SK-N-DZ (cell line): ENCODE results near the gene MYH9.

Source experiments
- DNase-seq: peaks from one replicate; pipeline ENCODE4 v3.0.0-alpha.2; 2015; ENCODE audit warnings: low spot score

The MYH9 gene

DNA sequence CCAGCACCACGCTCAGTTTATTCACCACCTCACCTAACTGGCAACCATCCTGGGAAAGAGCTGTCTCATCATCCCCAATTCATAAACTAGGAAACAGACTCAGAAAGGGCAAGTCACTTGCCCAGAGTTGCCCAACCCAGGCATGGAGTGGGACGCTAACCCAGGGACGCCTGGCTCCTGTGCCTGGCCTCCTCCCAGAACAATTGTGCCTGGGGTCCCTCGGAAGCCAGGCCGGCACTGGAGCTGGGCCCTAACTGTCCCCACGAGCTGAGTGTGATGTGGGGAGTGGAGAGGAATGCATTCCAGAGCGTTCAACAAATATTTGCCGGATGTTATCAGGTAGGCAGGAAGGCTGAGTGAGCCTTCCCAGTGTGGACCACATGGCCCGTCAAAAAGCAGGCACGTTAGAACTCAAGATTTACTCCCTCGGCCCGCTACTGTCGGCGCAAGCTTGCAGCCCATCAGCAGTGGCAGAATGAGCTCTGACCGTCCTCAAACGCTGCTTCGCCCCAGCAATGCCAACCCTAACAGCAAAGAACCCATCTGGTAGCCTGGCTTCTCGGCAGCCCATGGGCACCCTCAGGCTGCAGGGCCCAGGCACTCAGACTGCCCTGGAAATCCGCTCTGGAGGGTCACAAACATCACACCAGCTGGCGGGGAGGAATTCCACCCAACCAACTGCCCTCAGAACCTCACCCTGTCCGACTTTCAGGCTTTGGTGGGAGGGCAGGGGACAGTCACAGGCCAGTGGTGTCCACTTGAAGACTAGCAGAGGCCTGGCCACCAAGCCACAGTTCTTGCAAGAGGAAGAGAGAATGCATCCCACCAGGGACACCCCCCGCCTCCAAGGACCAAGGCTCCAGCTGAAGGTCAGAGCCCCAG lies 35.6 kb downstream of the MYH9 start:
- no peak for DNase-seq

DNA sequence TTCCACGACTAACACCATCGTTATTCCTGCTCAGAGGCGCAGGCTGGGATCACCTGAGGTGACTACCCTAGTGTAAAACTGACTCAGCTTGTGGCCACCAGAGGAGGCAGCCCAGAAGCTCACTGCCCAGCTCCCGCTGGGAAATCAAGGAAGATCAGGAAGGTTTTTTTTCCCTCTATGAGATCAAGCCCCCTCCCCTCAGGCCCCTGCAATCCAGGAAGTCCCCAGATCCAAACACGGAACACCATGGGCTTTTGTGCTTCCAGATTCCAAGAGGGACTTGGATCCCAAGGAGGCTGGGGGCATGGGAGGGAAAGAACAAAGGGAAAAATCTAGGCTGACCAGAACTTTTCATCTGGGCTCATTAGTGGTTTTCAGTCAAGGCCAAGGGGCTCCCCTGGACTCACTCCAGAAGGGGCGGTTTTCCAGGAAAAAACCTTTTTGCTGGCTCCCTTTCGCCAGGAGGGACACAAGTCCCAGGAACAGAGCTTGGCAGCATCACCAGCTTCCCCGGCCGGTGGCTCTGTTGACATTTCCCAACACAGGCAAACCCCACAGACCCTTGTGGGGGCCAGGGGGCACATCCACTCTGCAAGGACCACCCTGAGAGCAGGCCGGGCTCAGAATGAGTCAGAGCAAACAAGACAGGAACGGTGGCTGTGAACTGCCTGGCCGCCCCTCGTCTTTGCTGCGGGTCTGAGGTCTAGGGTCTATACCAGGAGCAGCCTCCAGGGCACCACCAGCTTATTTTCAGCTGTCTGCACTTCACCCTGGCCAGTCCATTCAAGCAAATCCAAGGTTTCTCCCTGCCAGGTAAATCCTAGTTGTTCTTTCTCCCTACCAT lies 36.8 kb downstream of the MYH9 start:
- no peak for DNase-seq

DNA sequence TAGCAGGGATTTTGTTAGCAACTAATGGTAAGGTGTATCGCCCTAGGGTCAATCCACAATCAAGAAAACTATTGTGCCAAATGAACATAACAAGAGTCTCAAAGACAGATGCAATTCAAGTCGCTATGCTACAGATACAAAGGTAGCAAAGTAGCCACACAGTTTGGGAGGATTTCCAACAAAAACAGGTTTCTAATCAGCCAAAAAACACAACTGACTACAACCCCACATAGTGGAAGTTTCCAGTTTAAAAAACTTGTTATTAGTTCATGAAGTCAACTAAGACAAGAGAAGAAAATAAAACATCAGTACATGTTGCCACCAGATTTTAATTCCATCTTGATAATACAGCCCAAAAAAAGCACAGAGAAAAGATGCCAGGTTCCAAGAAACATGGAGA lies 38.0 kb downstream of the MYH9 start:
- no peak for DNase-seq

DNA sequence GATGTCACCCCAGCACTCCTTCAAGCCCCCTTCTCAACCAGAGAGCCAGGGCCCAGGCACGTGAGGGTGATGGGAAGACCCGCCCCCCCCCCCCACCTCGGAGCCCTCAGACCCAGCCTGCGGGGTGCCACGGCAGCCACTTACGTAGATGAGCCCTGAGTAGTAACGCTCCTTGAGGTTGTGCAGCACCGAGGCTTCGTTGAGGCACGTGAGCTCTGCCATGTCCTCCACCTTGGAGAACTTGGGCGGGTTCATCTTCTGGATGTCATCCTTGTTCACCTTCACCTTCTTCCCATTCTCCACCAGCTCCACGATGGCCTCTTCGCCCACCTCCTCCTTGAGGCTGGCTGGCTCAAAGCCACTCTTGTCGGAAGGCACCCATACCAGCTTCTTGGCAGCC lies 39.0 kb downstream of the MYH9 start:
- DNase-seq, result no peak

DNA sequence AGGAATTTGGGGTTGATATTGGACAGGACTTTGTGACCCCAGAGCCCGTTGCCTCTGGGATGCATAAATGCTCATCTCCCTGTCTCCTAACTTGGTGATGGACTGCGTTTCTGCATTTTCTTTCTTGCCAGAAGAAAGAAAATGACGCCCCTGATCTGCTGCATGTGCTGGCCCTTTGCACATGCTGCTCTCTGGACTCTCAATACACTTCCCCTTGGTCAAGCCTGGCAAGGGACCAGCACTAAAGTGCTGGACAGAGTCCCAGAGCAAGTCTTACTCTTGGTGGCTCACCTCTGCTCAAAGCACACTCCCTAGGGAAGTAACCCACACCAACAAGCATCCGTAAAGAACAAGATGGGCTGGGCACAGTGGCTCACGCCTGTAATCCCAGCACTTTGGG lies 40.7 kb downstream of the MYH9 start:
- DNase-seq, result no peak

DNA sequence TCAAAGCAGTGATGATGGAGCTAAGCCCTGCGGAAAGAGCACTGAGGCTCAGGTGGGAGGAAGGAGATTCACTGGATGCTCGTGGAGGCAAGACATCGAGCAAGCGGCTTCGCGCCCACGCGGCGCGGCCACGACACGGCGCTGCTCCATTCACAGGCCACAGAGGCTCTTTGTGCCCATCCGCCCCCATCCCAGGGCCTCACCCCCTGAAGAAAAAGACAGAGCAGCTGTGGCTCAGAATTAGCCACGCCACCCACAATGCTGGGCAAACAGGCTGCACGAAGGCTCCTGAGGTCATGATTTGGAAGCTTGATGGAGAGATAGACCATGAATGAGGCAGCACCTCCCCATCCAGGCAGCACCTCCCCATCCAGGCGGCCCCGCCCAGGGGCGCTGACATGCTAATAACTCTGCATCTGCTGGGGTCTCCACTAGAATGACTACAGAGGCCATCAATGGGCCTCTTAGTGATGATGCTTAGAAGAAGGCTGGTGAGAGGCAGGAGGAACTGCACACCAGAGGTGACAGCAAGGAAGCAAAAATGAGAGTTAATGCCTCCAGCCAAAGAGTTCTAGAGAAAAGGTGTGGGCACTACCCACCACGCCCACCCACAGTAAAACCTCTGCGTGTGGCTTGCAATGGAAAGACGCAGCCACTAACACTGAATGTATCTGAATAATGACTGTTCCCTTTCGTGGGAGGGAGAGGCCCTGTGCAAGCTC lies 43.5 kb downstream of the MYH9 start:
- no peak for DNase-seq

DNA sequence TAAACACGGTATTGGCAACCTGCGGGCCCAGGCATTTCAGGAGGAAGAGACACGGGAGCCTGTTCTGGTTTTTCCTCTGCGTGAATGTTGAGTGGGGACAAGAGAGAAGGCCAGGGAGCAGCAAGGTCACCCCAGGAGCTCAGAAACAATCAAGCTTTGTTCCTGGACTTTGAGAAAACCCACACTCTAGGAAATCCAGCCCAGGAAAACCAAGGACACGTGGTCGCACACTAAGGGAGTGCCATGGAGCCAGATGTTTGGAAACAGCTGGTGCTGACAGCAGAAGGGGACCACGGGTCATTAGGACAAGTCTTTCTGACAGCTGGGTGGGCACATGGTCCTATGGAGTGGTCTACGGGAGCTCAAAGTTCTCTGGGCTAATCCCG lies 44.1 kb downstream of the MYH9 start:
- no peak for DNase-seq

DNA sequence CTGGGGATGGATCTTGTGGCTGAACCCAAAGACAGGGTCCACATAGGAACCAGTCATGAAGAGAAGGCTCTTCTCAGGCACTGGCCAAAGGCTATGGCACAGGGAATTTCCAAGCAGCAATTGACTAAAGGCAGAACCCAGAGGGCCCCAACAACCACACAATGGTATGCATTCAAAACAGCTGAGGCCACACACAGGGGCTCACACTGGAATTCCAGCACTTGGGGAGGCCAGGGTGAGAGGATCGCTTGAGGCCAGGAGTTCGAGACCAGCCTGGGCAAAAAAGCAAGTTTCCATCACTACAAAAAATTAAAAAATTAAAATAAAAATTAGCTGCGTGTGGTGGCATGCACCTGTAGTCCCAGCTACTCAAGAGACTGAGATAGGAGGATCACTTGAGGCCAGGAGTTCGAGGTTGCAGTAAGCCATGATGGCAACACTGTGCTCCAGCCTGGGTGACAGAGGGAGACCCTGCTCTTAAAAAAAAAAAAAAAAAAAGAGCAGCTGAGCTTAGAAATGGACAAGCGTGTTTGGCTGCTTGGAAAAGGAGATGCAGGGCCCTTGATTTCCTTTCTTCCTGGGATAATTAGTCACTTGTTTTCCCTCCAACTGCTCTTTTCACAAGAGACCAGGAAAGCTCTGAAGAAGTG lies 44.6 kb downstream of the MYH9 start:
- DNase-seq, result no peak

DNA sequence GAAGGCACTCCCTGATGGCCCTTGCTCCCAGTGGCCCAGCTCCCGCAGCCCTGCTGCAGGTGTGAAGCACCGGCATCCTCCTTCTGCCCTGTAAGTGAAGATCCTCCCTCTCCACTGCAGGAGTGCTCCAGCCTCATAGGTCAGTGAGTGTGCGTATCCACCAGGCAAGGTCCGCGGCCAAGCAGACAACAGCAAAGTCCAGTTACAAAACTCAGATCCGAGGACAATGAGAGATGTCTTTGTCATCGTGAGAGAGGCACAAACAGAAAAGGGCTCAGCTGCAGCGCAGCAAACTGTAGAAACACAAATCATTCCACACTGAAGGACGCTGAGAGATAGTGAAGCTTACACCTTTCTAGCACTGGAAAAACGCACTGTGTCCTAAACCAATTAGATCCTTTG lies 46.1 kb downstream of the MYH9 start:
- no peak for DNase-seq

DNA sequence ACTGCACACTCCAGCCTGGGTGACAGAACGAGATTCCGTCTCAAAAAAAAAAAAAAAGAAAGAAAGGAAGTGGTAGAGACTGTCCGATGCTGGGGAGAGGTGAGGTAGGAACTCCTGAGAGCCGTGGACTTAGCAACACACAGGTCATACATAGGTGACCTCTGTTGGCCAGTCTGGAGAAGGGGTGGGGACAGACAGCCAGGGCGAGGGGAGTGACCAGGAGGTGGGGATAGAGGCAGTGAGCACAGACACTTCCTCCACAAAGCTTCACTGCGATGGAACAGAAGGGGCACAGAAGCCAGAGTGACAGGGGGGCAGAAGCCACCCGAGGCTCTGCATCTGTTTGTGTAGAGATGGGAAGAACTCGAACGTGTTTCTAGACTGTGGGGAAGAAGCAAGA lies 47.1 kb downstream of the MYH9 start:
- DNase-seq, result no peak

DNA sequence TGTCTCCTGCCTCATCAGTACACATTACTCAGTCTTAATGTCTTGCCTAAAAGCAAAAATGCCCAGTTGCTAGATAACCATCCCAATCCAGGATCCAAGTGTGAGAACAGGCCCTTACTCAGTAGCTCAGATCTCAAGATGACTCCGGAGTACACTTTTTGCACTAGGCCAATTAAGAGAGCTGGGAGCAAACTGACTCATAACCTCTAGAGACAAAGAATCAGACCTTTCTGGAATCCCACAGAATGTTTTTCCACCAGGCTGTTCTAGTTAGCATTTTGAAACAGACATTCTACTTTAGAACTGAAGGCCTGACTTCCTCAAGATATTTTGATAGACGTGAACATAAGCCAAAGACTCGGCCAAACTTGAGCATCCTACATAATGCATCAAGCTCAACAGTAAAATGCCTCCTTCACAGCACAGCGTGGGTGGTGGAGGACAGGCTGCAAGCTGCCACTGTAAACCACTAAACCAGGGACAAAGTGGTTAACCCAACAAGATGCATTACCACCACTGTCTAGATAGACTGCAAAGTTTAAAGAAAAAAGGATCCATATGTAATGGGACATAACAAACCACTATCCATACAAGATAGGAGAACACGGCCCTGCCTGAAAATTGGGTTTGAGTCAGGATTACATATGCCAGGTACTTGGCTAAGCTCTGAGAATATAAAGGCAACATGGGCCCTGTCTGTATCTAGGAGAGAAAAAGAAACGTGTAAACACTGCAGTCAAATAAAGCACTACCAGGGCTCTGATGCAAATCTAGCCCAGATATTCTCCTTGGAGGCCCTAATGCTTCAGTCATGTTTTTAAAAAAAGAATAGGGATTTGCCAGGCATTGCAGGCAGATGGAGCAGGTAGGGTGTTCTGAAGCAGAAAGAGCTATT lies 48.3 kb downstream of the MYH9 start:
- DNase-seq, result no peak

DNA sequence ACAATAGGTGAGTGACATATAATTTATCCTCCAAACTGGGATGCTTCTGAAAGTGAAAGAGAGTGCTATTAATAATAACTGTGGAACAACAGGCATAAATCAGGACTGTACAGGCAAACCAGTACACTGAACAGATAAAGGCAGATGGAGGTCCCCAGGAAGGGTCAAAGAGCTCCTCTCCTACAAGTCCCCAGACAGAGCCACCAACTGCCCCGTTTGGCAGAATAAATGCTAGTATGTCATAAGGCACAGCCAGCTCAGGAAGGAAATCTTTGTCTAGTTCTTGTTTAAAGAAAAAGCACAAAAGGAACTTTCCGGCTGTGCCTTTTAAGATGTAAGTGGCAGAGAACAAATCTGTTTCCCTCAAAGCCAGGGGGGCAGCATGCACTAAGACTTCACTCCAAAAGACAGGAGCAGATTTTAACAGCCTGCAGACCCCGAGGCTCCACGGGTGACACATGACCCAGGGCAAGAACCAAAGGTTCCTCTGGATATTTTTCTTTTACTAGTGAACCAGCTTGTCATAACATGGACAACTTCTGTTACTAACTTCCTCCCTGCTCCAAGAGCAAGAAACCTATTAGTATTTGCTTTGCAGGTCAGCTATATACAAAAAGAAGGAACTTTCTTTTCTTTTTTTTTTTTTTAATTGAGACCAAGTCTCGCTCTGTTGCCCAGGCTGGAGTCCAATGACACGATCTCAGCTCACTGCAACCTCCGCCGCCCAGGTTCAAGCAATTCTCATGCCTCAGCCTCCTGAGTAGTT lies 50.2 kb downstream of the MYH9 start:
- DNase-seq, result no peak

DNA sequence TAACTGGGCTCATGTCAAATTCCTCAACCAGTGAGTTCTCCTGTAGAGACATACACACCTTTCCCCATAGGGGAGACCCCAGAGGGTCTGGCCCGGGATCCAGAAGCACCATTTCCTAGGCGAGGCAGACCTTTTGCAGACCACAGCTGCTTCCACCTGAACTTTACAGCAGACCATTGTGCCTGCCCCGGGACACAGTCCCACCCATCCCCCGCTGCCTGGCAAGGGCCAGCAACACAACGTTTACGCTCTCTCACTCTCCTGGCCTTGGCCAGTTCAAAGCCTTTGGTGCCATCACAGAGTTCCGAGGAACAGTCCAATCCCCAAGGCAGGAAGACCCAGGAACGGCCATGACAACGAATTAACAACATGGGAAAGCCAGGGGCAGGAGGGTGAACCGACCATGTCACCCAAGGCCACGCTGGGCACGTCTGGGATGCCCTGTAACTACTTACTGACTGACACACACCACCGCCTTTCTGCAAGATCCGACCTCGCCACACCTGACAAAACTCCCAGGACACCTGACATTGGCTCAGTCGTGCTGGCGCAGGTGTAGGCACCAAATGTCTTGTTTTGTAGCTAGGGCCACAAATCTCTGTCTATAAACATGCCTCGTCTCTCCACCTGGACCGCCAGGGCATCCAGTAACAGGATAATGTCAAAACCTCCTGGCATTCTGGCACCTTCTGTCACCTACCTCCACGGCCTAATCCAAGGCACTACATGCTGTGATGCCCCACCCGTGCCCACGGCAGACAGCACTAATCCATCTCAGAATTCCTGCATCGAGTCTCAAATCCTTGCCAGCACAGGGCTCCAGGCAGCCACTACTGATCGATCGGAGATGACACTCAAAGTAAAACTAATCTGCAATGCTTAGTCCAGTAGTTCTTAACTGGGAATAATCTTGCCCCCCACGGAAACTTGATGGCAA lies 51.3 kb downstream of the MYH9 start:
- no peak for DNase-seq

DNA sequence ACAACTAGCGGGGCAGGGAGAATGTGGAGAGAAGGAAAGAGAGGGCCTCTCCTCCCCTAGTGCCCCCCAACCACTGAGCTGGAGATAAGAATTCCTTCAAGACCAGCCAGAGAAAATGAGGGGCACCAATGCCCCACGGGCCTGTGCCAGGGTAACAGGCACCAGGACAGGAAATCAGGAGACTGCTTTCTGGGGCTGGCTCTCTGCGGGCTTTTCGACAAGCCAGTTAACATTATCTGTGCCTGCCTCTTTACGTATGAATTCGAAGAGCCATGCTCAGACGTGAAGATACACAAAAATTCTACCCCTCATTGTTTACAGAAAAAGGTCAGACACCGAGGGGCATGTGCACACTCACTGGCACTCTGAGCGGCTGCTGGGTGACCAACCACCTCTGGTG lies 52.1 kb downstream of the MYH9 start:
- no peak for DNase-seq

DNA sequence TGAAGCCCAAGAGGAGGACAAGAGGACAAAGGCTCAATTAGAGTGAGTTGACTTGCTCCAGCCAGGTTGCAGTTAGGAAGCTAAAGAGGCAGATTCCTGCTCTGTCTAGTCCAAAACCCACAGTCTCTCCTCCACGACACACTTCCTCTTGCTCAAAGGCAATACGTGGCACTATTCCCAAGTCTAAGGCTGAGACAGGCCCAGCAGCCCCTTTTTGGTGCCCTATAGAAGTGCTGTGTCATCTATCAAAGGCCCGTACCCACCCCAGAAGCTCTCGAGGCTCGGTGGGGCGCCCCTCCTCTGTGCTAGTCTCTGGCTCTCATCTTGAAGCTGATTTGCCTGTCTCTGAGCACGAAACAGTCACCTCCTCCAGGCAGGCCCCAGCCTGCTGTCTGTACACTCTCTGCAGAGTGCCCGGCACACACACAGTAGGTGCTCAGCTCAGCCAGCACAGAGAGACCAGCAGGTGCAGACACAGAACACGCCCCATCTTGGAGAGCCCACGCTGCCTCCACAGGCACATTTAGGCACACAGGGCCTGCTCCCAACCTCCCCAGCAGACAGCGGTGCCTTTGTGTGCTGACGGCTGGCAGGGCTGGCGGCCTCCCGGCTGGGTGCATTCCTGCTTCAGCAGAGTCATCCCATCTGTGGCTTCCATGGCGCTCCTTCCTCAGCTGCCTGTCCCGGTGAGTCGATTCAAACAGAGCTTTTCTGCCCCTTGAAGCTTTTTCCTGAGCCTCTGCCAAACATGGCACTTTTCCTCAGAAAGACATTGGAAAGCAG lies 52.8 kb downstream of the MYH9 start:
- DNase-seq, result no peak

DNA sequence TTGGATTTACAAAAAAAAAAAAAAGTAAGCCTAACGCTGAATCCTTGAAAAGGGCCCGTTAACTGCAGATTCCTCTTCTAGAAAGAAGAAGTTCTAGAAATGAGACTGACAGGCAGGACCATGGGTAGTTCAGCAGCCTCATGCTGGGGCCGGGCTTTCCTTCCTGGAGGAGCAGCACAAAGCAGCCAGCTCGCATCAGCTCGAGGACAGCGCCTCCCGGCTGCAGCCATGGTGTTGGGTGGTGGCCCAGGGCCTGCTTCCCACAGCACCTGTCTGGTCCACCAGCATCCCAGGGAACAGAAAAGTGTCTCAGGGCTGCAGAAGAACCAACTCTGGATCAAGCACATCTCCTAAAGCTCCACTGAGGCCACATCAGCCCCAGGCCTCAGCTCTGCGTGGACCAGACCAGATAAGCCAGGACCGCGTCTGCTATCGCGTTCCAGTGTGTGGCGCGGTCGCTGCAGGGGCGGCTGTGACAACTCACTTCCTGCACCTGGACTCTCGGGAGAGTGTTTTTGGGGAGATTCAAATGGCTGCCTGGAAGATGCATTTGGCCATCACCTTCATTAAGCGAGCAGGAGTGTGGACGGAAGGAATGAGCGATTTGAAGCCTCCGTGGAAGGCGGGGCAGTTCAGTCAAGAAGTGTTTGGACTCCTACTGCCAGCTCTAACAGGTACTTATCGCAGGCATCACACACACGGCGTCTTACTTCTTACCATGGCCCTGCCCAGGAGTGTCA lies 53.5 kb downstream of the MYH9 start:
- no peak for DNase-seq

DNA sequence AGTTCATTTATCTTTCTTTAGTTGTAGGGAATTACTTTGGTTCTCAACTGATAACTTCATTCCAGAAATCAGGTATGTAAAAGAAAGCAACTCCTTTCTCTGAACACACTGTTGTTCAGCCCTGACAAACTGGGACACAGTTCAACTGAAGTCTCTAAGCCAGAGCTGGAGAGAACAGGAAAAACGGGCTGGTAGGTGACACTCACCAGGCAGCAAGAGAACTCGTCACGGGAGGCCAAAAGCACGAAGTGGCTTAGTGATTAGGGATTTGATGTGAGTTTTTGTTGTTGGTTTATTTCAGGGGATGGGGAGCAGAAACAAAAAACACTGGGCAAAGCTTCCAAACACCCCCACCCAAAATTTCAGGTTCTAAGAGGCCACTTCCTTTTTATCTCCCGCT lies 54.1 kb downstream of the MYH9 start:
- DNase-seq, result no peak
